Activated T-cell treated with anti-CD3 and anti-CD28 coated beads for 1 hour (primary cell): ENCODE data around the gene UCK1.

Source experiments
- DNase-seq: peaks from one replicate; pipeline ENCODE4 v3.0.0-alpha.2; 2020; ENCODE audit warnings: low read depth

Gene UCK1

DNA sequence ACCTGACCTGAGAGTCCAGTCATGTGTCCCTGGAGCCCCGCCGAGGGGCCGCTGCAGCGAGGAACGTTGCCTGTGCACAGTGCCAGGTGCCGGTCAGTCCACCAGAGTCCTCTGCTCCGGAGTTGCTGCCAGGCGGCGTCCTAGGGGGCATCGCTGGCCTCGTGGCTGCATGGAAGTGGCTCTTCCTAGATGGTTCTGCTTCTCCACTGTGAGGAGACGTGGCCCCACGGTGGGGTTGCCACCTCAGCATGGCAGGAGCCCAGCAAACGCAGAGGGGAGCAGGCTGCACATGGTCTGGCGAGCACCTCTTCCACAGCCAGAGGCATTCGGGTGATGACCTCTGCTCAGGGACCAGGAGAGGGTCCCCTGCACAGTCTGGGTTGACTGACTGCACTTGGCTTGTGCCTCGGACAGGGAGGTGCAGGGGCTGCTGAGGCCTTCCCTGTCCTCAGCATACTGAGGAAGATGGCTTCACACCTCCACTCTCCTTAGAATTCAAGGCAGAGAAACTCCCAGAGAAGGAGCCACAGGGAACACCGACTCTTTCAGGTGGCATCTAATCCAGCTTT is 54.2 kb downstream of the UCK1 start:
- DNase-seq, result no peak

DNA sequence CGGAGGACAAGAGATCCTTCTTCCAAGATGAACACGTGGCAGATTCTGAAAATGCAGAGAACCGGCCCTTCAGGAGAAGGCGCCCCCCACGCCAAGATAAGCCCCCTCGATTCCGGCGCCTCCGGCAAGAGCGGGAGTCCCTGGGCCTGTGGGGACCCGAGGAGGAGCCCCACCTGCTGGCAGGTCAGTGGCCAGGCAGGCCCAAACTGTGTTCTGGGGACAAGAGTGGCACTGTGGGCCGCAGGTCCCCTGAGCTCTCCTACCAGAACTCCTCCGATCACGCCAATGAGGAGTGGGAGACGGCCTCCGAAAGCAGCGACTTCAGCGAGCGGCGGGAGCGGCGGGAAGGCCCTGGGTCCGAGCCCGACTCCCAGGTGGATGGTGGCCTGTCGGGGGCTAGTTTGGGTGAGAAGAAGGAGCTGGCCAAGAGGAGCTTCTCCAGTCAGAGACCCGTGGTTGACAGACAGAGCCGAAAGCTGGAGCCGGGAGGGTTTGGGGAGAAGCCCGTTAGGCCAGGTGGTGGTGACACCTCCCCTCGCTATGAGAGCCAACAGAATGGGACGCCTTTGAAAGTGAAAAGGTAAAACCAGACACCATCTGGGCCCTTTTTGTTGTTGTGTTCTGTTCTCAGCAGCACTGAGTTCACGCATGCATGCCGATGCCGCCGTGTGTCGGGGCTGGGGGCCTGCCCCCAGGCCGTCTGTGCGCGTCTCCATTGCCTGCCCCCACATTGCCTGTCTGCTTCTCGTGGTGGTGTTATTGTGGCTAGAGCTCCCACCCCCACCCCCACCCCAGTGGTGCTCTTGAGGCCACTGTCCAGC is 54.9 kb downstream of the UCK1 start:
- DNase-seq, result no peak

DNA sequence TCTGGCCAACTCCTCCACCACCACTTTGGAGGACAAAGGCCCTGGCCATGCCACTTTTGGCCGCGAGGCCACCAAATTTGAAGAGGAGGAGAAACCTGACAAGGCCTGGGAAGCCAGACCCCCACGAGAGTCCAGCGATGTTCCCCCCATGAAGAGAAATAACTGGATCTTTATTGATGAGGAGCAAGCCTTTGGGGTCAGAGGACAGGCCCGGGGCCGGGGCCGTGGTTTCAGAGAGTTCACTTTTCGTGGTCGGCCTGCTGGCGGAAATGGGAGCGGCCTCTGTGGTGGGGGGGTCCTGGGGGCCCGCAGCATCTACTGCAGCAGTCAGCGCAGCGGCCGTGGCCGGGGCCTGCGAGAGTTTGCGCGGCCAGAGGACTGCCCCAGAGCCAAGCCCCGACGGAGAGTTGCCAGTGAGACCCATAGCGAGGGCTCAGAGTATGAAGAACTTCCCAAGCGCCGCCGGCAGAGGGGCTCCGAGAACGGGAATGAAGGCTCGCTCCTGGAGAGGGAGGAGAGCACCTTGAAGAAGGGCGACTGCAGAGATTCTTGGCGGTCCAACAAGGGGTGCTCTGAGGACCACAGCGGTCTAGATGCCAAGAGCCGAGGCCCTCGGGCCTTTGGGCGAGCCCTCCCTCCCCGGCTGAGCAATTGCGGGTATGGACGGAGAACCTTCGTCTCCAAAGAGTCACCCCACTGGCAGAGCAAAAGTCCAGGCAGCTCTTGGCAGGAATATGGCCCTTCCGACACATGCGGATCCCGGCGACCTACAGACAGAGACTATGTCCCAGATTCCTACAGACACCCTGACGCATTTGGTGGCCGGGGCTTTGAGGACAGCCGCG is 55.7 kb downstream of the UCK1 start:
- no peak for DNase-seq

DNA sequence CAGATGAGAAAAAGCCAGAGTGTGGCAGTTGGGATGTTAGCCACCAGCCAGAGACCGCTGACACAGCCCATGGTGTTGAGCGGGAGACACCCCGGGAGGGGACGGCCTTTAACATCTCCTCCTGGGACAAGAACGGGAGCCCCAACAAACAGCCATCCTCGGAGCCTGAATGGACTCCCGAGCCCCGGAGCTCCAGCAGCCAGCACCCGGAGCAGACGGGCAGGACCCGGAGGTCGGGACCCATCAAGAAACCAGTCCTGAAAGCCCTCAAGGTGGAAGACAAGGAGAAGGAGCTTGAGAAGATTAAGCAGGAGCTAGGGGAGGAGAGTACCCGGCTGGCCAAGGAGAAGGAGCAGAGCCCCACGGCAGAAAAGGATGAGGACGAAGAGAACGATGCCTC is 56.4 kb downstream of the UCK1 start:
- no peak for DNase-seq

DNA sequence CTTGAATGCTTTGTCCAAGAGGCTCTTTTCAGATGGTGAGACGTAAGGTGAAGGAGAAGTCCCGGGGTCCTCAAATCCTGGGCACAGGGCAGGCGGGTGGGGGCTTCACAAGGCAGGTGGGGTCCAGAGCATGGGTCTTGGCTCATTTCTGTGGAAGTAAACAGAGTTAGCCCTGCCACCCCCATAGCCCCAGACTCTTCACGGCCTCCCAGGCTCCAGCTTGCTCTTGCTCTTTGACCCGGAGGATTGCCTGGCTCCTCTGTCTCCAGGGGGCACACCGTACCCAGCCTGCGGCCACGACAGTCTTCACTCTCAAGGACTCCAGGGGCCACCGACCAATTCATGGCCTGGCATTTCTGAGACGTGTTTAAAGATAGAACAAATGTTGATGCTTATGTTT is 57.2 kb downstream of the UCK1 start:
- no peak for DNase-seq
